Mesothelial cell of epicardium (in vitro differentiated cells): ENCODE data around the gene KRT6C. TPM values are rescaled to one million over a fixed set of nuclear protein-coding genes. Genes with fewer than 3 reads are reported as not detected.
"Not testable (repeated sequence)": the region's sequence is repeated elsewhere in the genome, so short reads cannot be mapped to it uniquely, and the experiment has no call there.

ENCODE experiments used
- DNase-seq, 2 experiments: peaks; one replicate each; pipeline ENCODE4 v3.0.0; 2021; ENCODE audit warnings: low spot score in 2 of 2; ENCODE audit not compliant: unreplicated experiment in 2 of 2
- H3K27ac Mint-ChIP-seq: 2 replicates; pipeline ENCODE4 v1.8.0; 2021; ENCODE audit warnings: mixed read lengths
- H3K27me3 Mint-ChIP-seq: 2 replicates; pipeline ENCODE4 v1.8.0; 2021; ENCODE audit warnings: low read depth, mixed read lengths
- H3K36me3 Mint-ChIP-seq: 2 replicates; pipeline ENCODE4 v1.8.0; 2021; ENCODE audit warnings: mixed read lengths
- H3K4me1 Mint-ChIP-seq: 2 replicates; pipeline ENCODE4 v1.8.0; 2021; ENCODE audit warnings: mixed read lengths
- H3K4me3 Mint-ChIP-seq: 2 replicates; pipeline ENCODE4 v1.8.0; 2021; ENCODE audit warnings: mild to moderate bottlenecking, moderate library complexity, mixed read lengths
- H3K9me3 Mint-ChIP-seq: 2 replicates; pipeline ENCODE4 v1.8.0; 2021; ENCODE audit warnings: mixed read lengths
- total RNA-seq: library from RNA; stranded (reverse); gene quantifications from 3 replicates; pipeline ENCODE4 v1.2.1, GENCODE V29; 2021
- TF ChIP-seq, protein P1 (sequence below): fragments of 200-600 bp; sonication (generic); IDR thresholded peaks from one replicate; pipeline ENCODE4 v1.5.0; 2021; ENCODE audit warnings: antibody characterized with exemption; ENCODE audit not compliant: unreplicated experiment

Gene KRT6C
- total RNA-seq, 1 donor from 2014 or later = not detected

- no peak for DNase-seq
- Mint-ChIP-seq H3K4me3 (no peak overlapping the region), H3K27me3 (peaks cover 20% of the 10 kb centered on the region), H3K4me1 (no peaks in the 10 kb centered on the region), H3K36me3 (no peaks in the 10 kb centered on the region), H3K27ac (peak overlapping the region; percentile 22), H3K9me3 (no peaks in the 10 kb centered on the region)
- TF ChIP-seq, protein P1, sequence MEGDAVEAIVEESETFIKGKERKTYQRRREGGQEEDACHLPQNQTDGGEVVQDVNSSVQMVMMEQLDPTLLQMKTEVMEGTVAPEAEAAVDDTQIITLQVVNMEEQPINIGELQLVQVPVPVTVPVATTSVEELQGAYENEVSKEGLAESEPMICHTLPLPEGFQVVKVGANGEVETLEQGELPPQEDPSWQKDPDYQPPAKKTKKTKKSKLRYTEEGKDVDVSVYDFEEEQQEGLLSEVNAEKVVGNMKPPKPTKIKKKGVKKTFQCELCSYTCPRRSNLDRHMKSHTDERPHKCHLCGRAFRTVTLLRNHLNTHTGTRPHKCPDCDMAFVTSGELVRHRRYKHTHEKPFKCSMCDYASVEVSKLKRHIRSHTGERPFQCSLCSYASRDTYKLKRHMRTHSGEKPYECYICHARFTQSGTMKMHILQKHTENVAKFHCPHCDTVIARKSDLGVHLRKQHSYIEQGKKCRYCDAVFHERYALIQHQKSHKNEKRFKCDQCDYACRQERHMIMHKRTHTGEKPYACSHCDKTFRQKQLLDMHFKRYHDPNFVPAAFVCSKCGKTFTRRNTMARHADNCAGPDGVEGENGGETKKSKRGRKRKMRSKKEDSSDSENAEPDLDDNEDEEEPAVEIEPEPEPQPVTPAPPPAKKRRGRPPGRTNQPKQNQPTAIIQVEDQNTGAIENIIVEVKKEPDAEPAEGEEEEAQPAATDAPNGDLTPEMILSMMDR = no peak
Observed at GRCh38 chr12:52454411-52455201, 19.0 kb downstream of the KRT6C start.

GRCh38 chr12:52452101-52452500 lies 21.5 kb downstream of the KRT6C start, which contains the start of gene KRT6B:
Gene KRT6B (minus strand): TSS chr12:52452146. CDS start chr12:52452078, 68 bp downstream.
- H3K9me3 Mint-ChIP-seq = no peaks in the 10 kb centered on the region
- no peak within 1 kb of the TSS for H3K4me3 Mint-ChIP-seq
- H3K27ac Mint-ChIP-seq = no peak within 1 kb of the TSS
- peaks cover 33% of the 10 kb centered on the region for H3K27me3 Mint-ChIP-seq
- TF ChIP-seq, protein P1 = no peak
- H3K36me3 Mint-ChIP-seq = no peaks in the 10 kb centered on the region
- no peaks in the 10 kb centered on the region for H3K4me1 Mint-ChIP-seq
- no peak for DNase-seq

GRCh38 chr12:52448228-52448627 lies 25.4 kb downstream of the KRT6C start:
- H3K27me3 Mint-ChIP-seq = peaks cover 39% of the 10 kb centered on the region
- DNase-seq = no peak
- no peak overlapping the region for H3K4me3 Mint-ChIP-seq
- no peaks in the 10 kb centered on the region for H3K9me3 Mint-ChIP-seq
- no peaks in the 10 kb centered on the region for H3K36me3 Mint-ChIP-seq
- TF ChIP-seq, protein P1 = no peak
- no peak overlapping the region for H3K27ac Mint-ChIP-seq
- H3K4me1 Mint-ChIP-seq = peaks cover 4% of the 10 kb centered on the region

GRCh38 chr12:52447196-52447595 lies 26.4 kb downstream of the KRT6C start:
- not testable (repeated sequence) for H3K4me3 Mint-ChIP-seq, H3K27ac Mint-ChIP-seq, DNase-seq, H3K9me3 Mint-ChIP-seq, H3K36me3 Mint-ChIP-seq
- peaks cover 14% of the 10 kb centered on the region for H3K4me1 Mint-ChIP-seq
- H3K27me3 Mint-ChIP-seq = peaks cover 37% of the 10 kb centered on the region

- Mint-ChIP-seq H3K4me3 (no peak overlapping the region), H3K27ac (no peak overlapping the region), H3K9me3 (no peaks in the 10 kb centered on the region), H3K27me3 (peaks cover 33% of the 10 kb centered on the region), H3K36me3 (no peaks in the 10 kb centered on the region), H3K4me1 (peaks cover 21% of the 10 kb centered on the region)
- no peak for DNase-seq
- TF ChIP-seq, protein P1 = no peak
Observed at GRCh38 chr12:52446367-52447045, 27.1 kb downstream of the KRT6C start.

- peaks cover 33% of the 10 kb centered on the region for H3K27me3 Mint-ChIP-seq
- no peak for DNase-seq
Observed at GRCh38 chr12:52445876-52446275, 27.7 kb downstream of the KRT6C start.

More at GRCh38 chr12:52445876-52446275, 27.7 kb downstream of the KRT6C start:
- H3K4me1 Mint-ChIP-seq = peaks cover 27% of the 10 kb centered on the region
- H3K9me3 Mint-ChIP-seq = no peaks in the 10 kb centered on the region
- no peak overlapping the region for H3K4me3 Mint-ChIP-seq
- no peaks in the 10 kb centered on the region for H3K36me3 Mint-ChIP-seq
- H3K27ac Mint-ChIP-seq = no peak overlapping the region
- TF ChIP-seq, protein P1 = no peak
